Esophagus muscularis mucosa (tissue), 4 donors: ENCODE measurements around the gene PRSS8. TPM values are rescaled to one million over a fixed set of nuclear protein-coding genes. Genes with fewer than 3 reads are reported as not detected.

Experiments used
- DNase-seq: peaks from one replicate; pipeline ENCODE4 v3.0.0-alpha.2; 2017; ENCODE audit errors: extremely low spot score
- H3K27ac ChIP-seq, 4 donors: fragments of 200-600 bp; sonication (generic); replicated peaks in 1 of 4; 1 replicate in 3 of 4; 2 replicates in 1 of 4; pipeline ENCODE4 v1.5.1; 2016 to 2019; ENCODE audit warnings: mild to moderate bottlenecking in 1 of 4
- H3K27me3 ChIP-seq, 4 donors: fragments of 200-600 bp; sonication (generic); one replicate each; pipeline versions ENCODE4 v1.5.1 to v1.6.0; 2016 to 2019
- H3K36me3 ChIP-seq, 4 donors: fragments of 200-600 bp; sonication (generic); one replicate each; pipeline ENCODE4 v1.5.1; 2016 to 2019
- H3K4me1 ChIP-seq, 4 donors: fragments of 200-600 bp; sonication (generic); one replicate each; pipeline ENCODE4 v1.5.1; 2016 to 2019
- H3K4me3 ChIP-seq, 4 donors: fragments of 200-600 bp; sonication (generic); 1 replicate in 2 of 4; 2 replicates in 2 of 4; pipeline ENCODE4 v1.5.1; 2016 to 2019; ENCODE audit warnings: mild to moderate bottlenecking in 4 of 4, moderate library complexity in 1 of 4
- H3K9me3 ChIP-seq, 4 donors: fragments of 200-600 bp; sonication (generic); 1 replicate in 3 of 4; 2 replicates in 1 of 4; pipeline ENCODE4 v1.5.1; 2016 to 2019
- EP300 ChIP-seq: sonication (generic); formaldehyde crosslinking; IDR thresholded peaks from one replicate; pipeline ENCODE4 v1.6.1; 2017; ENCODE audit warnings: antibody characterized with exemption
- POLR2A ChIP-seq: fragments of 450-650 bp; IDR thresholded peaks from one replicate; pipeline ENCODE4 v1.6.1; 2017; ENCODE audit warnings: antibody characterized with exemption, moderate library complexity, mild to moderate bottlenecking, low read depth
- POLR2AphosphoS5 ChIP-seq, 2 donors: sonication (generic); formaldehyde crosslinking; IDR thresholded peaks; one replicate each; pipeline ENCODE4 v1.6.1; 2017; ENCODE audit warnings: antibody characterized with exemption in 2 of 2
- WGBS: methylation state at CpG from one replicate; pipeline ENCODE4 v1.1.5; 2018; 5-methylcytosine and 5-hydroxymethylcytosine counted together
- intact Hi-C: fragments of 100-400 bp; cut with DNase I; formaldehyde crosslinking; loops from one replicate; pipeline ENCODE4 v1.15.1; 2023
- small RNA-seq, 3 donors: library from RNA; depleted of rRNA; stranded (forward); fragments of <200 nt; gene quantifications; one replicate each; pipeline ENCODE3, GENCODE V24; 2016
- total RNA-seq, 4 donors: library from RNA; depleted of rRNA; stranded (reverse); fragments of >200 nt; gene quantifications; one replicate each; pipeline versions ENCODE4 v1.1.0 to v1.2.1, GENCODE V29; 2016
- TF ChIP-seq, protein P1 (sequence below), 3 experiments: fragments of 200-600 bp in 2 of 3; fragments of 450-650 bp in 1 of 3; sonication (generic) in 2 of 3; IDR thresholded peaks; one replicate each; pipeline ENCODE4 v1.5.1; 2017 to 2019; ENCODE audit warnings: antibody characterized with exemption in 3 of 3, mild to moderate bottlenecking in 2 of 3, moderate library complexity in 1 of 3

Gene PRSS8
- total RNA-seq, 4 donors from 2014 or later = 0.34 TPM; not detected in 3

DNA sequence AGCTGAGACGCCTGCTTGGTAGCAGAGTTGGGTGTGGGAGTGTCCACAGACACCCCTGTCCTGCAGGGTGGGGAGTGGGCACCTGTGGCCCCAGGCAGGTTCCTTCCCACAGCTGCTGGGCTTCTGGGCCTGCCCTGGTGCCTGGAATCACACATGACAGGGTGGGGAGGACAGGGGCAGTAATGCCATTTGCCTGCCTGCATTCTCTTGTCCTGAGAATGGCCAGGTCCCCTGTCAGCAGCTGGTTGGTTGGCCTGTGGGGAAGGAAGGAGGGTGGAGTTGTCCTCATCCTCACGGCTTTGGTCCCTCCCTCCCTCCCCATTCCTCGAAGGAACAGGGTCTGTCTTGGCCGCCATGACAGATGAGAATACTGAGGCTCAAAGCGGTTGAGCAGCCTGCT, 52.0 kb downstream of the PRSS8 start:
- Histone ChIP-seq H3K4me1 (peaks cover 3 to 24% (median 12%) of the 10 kb centered on the region in 4 donors), H3K4me3 (no peak overlapping the region), H3K36me3 (peaks cover 14 to 100% (median 100%) of the 10 kb centered on the region in 4 donors), H3K27me3 (no peaks in the 10 kb centered on the region), H3K9me3 (no peaks in the 10 kb centered on the region), H3K27ac (no peak overlapping the region)
- TF ChIP-seq POLR2A = no peak
- no peak for TF ChIP-seq EP300
- no peak for TF ChIP-seq POLR2AphosphoS5 (IDR thresholded peaks at IDR 0.05)
- TF ChIP-seq, protein P1, sequence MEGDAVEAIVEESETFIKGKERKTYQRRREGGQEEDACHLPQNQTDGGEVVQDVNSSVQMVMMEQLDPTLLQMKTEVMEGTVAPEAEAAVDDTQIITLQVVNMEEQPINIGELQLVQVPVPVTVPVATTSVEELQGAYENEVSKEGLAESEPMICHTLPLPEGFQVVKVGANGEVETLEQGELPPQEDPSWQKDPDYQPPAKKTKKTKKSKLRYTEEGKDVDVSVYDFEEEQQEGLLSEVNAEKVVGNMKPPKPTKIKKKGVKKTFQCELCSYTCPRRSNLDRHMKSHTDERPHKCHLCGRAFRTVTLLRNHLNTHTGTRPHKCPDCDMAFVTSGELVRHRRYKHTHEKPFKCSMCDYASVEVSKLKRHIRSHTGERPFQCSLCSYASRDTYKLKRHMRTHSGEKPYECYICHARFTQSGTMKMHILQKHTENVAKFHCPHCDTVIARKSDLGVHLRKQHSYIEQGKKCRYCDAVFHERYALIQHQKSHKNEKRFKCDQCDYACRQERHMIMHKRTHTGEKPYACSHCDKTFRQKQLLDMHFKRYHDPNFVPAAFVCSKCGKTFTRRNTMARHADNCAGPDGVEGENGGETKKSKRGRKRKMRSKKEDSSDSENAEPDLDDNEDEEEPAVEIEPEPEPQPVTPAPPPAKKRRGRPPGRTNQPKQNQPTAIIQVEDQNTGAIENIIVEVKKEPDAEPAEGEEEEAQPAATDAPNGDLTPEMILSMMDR (IDR thresholded peaks at IDR 0.05) = no peak
- intact Hi-C loops = no loop called here
- WGBS = 76% methylated on average over 4 of the region's 5 CpGs
- DNase-seq = no peak

DNA sequence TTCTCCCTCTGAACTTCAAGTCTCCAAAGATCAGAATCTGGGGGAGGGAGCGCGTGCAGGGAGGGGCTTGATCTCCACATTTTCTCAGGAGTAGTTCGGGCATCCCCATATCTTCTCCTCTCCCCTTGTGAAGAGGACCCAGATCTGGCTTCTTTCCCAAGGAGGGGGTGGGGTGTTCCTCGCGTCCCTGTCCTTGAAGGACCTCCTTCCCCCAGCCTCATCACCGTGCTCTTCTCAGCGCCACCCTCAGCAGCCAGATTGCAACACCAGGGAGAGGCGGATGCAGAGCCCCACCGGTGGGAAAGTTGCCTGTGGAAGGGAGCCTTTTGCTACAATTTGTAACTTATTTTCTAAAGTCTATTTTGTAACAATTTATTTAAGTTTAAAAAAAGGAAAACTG, 52.4 kb downstream of the PRSS8 start:
- Histone ChIP-seq H3K27me3 (no peaks in the 10 kb centered on the region), H3K4me3 (no peak overlapping the region), H3K27ac (no peak overlapping the region), H3K4me1 (peaks cover 3 to 24% (median 12%) of the 10 kb centered on the region in 4 donors), H3K36me3 (peaks cover 19 to 100% (median 100%) of the 10 kb centered on the region in 4 donors), H3K9me3 (no peaks in the 10 kb centered on the region)
- TF ChIP-seq EP300 (no peak), POLR2AphosphoS5 (IDR thresholded peaks at IDR 0.05) (no peak), POLR2A (no peak)
- TF ChIP-seq, protein P1 (IDR thresholded peaks at IDR 0.05) = no peak
- WGBS = 73% methylated on average over 9 of the region's 9 CpGs
- no peak for DNase-seq
- intact Hi-C loops = no loop called here

DNA sequence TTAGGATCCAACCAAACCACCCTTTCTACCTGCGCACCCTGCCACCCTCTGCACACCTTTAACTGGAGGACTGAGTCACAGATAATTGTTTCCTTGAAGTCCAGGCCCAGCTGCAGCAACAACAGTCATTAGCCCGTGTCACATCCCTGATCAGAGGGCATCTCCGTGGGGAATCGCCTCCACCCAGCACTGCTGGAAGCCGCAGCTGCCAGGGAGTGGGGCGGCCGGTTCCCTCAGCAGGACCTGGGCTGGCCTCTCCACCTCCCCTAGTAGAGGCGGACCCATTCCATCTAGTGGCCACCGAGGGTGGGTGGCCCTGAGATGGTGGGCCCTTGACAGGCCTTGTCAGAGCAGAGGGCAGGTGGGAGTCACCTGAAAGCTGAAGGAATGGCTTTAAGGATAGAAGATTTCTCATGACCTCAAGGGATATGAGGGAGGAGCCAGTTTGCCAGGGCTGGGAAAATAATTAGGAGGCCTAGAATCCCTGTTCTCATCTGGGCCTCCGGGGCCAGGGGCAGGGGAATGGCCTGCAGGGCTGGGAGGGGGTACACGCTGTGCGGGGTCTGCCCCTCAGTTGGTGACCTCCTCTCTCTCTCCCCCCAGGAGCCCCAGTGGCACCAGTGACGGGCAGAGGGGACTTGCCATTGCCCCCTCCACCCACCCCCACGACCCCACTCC, 53.0 kb downstream of the PRSS8 start:
- TF ChIP-seq POLR2A = no peak
- no peak for TF ChIP-seq POLR2AphosphoS5 (IDR thresholded peaks at IDR 0.05)
- TF ChIP-seq, protein P1 (IDR thresholded peaks at IDR 0.05) = no peak
- TF ChIP-seq EP300 = no peak
- Histone ChIP-seq H3K4me1 (peaks cover 3 to 24% (median 12%) of the 10 kb centered on the region in 4 donors), H3K9me3 (no peaks in the 10 kb centered on the region), H3K4me3 (no peak overlapping the region), H3K27me3 (no peaks in the 10 kb centered on the region), H3K36me3 (peaks cover 25 to 100% (median 100%) of the 10 kb centered on the region in 4 donors), H3K27ac (no peak overlapping the region)
- intact Hi-C loops = no loop called here
- no peak for DNase-seq
- 76% methylated on average over 9 of the region's 14 CpGs for WGBS

Small RNA genes lying within 50 kb of the gene (small RNA-seq; reads per million reads assigned to genes)
- gene AC009088.4 = 0 reads per million in 3 donors
- 0 reads per million in 3 donors for gene NDUFA3P6

Other genes with a start within 250 kb of the PRSS8 start
- gene BCL7C, start 241.7 kb downstream of the PRSS8 start, total RNA-seq = 10 to 100 TPM; 42.1 to 57.9 (median 45.5) TPM
- 10 to 100 TPM in 2 of 4 donors, 1 to 10 TPM in 2; 6.2 to 18.8 (median 10.9) TPM for gene CTF1, start 239.1 kb downstream of the PRSS8 start, total RNA-seq
- gene FBXL19, start 212.2 kb downstream of the PRSS8 start, total RNA-seq = 10 to 100 TPM; 12.1 to 28.1 (median 17.7) TPM
- gene ORAI3, start 186.7 kb downstream of the PRSS8 start, total RNA-seq = 10 to 100 TPM; 33.0 to 56.5 (median 45.8) TPM
- 10 to 100 TPM in 2 of 4 donors, 1 to 10 TPM in 2; 7.1 to 25.4 (median 9.9) TPM for gene SETD1A, start 178.0 kb downstream of the PRSS8 start, total RNA-seq
- gene HSD3B7, start 150.5 kb downstream of the PRSS8 start, total RNA-seq = 10 to 100 TPM; 15.4 to 33.0 (median 17.9) TPM
- gene STX1B, start 125.1 kb downstream of the PRSS8 start, total RNA-seq = 1 to 10 TPM in 3 of 4 donors, under 1 TPM in 1; 0.92 to 2.6 (median 1.8) TPM
- gene STX4, start 102.2 kb downstream of the PRSS8 start, total RNA-seq = 10 to 100 TPM; 36.8 to 54.0 (median 41.0) TPM
- gene ZNF668, start 61.5 kb downstream of the PRSS8 start, total RNA-seq = 10 to 100 TPM in 3 of 4 donors, 1 to 10 TPM in 1; 9.6 to 19.3 (median 10.6) TPM
- gene ZNF646, start 61.3 kb downstream of the PRSS8 start, total RNA-seq = 10 to 100 TPM; 11.6 to 17.6 (median 15.5) TPM
- gene PRSS53, start 46.8 kb downstream of the PRSS8 start, total RNA-seq = 1 to 10 TPM in 3 of 4 donors, under 1 TPM in 1; 0.83 to 2.3 (median 1.2) TPM
- 100 to 1,000 TPM in 2 of 4 donors, 10 to 100 TPM in 2; 81.4 to 122 (median 108) TPM for gene VKORC1, start 40.9 kb downstream of the PRSS8 start, total RNA-seq
- gene BCKDK, start 27.3 kb downstream of the PRSS8 start, total RNA-seq = 10 to 100 TPM; 34.1 to 73.7 (median 51.4) TPM
- 10 to 100 TPM; 61.0 to 83.4 (median 72.6) TPM for gene KAT8, start 18.1 kb downstream of the PRSS8 start, total RNA-seq
- 1 to 10 TPM; 2.7 to 8.4 (median 5.1) TPM for gene PRSS36, start 14.3 kb upstream of the PRSS8 start, total RNA-seq
- gene FUS, start 44.4 kb upstream of the PRSS8 start, total RNA-seq = 10 to 100 TPM; 24.0 to 45.1 (median 34.2) TPM
- gene PYCARD, start 67.0 kb upstream of the PRSS8 start, total RNA-seq = 10 to 100 TPM; 14.5 to 28.9 (median 22.9) TPM
- gene TRIM72, start 78.4 kb upstream of the PRSS8 start, total RNA-seq = under 1 TPM in 2 of 4 donors, not detected in 2; under 0.01 to 0.84 TPM
- gene PYDC1, start 81.4 kb upstream of the PRSS8 start, total RNA-seq = not detected
- 10 to 100 TPM; 12.2 to 25.2 (median 14.9) TPM for gene ITGAM, start 124.2 kb upstream of the PRSS8 start, total RNA-seq
- gene ITGAX, start 219.4 kb upstream of the PRSS8 start, total RNA-seq = 10 to 100 TPM in 1 of 4 donors, 1 to 10 TPM in 2, under 1 TPM in 1; 0.71 to 11.3 (median 3.4) TPM